Mesenchymal stem cell (in vitro differentiated cells and primary cell): Measurements from ENCODE around the gene ABCA4.
A peak's percentile ranks its signal among the peaks of the same experiment; 100 is the strongest.

ENCODE experiments used
- DNase-seq: peaks from one replicate; pipeline ENCODE4 v3.0.0-alpha.2; 2013
- H2AFZ ChIP-seq: one replicate; pipeline ENCODE4 v1.6.1; 2013; ENCODE audit warnings: low read depth, mild to moderate bottlenecking, control low read depth, inconsistent platforms, low read length, moderate library complexity
- H2AK5ac ChIP-seq: 2 replicates; pipeline ENCODE4 v1.6.1; 2013; ENCODE audit warnings: low read length, moderate library complexity, mild to moderate bottlenecking, inconsistent platforms; ENCODE audit not compliant: severe bottlenecking
- H2BK120ac ChIP-seq: one replicate; pipeline ENCODE4 v1.6.1; 2013; ENCODE audit warnings: low read depth, mild to moderate bottlenecking, inconsistent platforms, low read length, moderate library complexity
- H2BK12ac ChIP-seq, 2 experiments: one replicate each; pipeline ENCODE4 v1.6.1; 2013; ENCODE audit warnings: inconsistent platforms in 2 of 2, low read length in 2 of 2, mild to moderate bottlenecking in 2 of 2, moderate library complexity in 2 of 2, control low read depth in 1 of 2
- H2BK15ac ChIP-seq: one replicate; pipeline ENCODE4 v1.6.1; 2013; ENCODE audit warnings: mild to moderate bottlenecking, low read depth, inconsistent platforms; ENCODE audit not compliant: poor library complexity, severe bottlenecking
- H2BK5ac ChIP-seq: 2 replicates; pipeline ENCODE4 v1.6.1; 2013; ENCODE audit warnings: low read depth, mild to moderate bottlenecking, low read length, control low read depth, inconsistent platforms; ENCODE audit not compliant: poor library complexity, severe bottlenecking
- H3K14ac ChIP-seq, 2 experiments: one replicate each; pipeline ENCODE4 v1.6.1; 2013; ENCODE audit warnings: inconsistent platforms in 2 of 2, low read length in 2 of 2, control low read depth in 1 of 2, mild to moderate bottlenecking in 1 of 2, moderate library complexity in 1 of 2
- H3K18ac ChIP-seq, 2 experiments: one replicate each; pipeline ENCODE4 v1.6.1; 2013; ENCODE audit warnings: inconsistent platforms in 2 of 2, low read length in 2 of 2, control low read depth in 1 of 2, low read depth in 1 of 2, mild to moderate bottlenecking in 1 of 2
- H3K23ac ChIP-seq, 2 experiments: one replicate each; pipeline ENCODE4 v1.6.1; 2013; ENCODE audit warnings: inconsistent platforms in 2 of 2, low read length in 2 of 2, mild to moderate bottlenecking in 2 of 2, moderate library complexity in 2 of 2, control low read depth in 1 of 2
- H3K27ac ChIP-seq: 2 replicates; pipeline ENCODE4 v1.5.1; 2013; ENCODE audit warnings: mild to moderate bottlenecking, moderate library complexity, low read length, control low read depth, inconsistent platforms; ENCODE audit not compliant: poor library complexity, severe bottlenecking
- H3K27me3 ChIP-seq, 2 experiments: 2 replicates each; pipeline versions ENCODE4 v1.6.1 to v1.7.0; 2013; ENCODE audit warnings: low read length in 2 of 2, mild to moderate bottlenecking in 2 of 2, moderate library complexity in 2 of 2, control low read depth in 1 of 2, inconsistent platforms in 1 of 2; ENCODE audit not compliant: control insufficient read depth in 1 of 2, insufficient read depth in 1 of 2
- H3K36me3 ChIP-seq, 2 experiments: 2 replicates each; pipeline versions ENCODE4 v1.6.1 to v1.7.0; 2013; ENCODE audit warnings: low read length in 2 of 2, control low read depth in 1 of 2, inconsistent platforms in 1 of 2, low read depth in 1 of 2, mild to moderate bottlenecking in 1 of 2; ENCODE audit not compliant: insufficient read depth in 2 of 2, control insufficient read depth in 1 of 2
- H3K4ac ChIP-seq, 2 experiments: one replicate each; pipeline ENCODE4 v1.6.1; 2013; ENCODE audit warnings: inconsistent platforms in 2 of 2, low read length in 2 of 2, mild to moderate bottlenecking in 2 of 2, moderate library complexity in 2 of 2, control low read depth in 1 of 2, low read depth in 1 of 2
- H3K4me1 ChIP-seq: 2 replicates; pipeline ENCODE4 v1.6.1; 2013; ENCODE audit warnings: low read depth, low read length, control low read depth; ENCODE audit not compliant: control insufficient read depth, insufficient read depth
- H3K4me2 ChIP-seq: 2 replicates; pipeline ENCODE4 v1.6.1; 2013; ENCODE audit warnings: low read length, mild to moderate bottlenecking, inconsistent platforms; ENCODE audit not compliant: poor library complexity, severe bottlenecking
- H3K4me3 ChIP-seq, 2 experiments: 2 replicates each; pipeline versions ENCODE4 v1.5.1 to v1.7.0; 2013; ENCODE audit warnings: low read length in 2 of 2, mild to moderate bottlenecking in 2 of 2, control low read depth in 1 of 2, low read depth in 1 of 2; ENCODE audit not compliant: insufficient read depth in 1 of 2
- H3K79me1 ChIP-seq: replicated peaks from 2 replicates; pipeline ENCODE4 v1.6.1; 2013; ENCODE audit warnings: mild to moderate bottlenecking, control low read depth, low read length, inconsistent platforms; ENCODE audit not compliant: poor library complexity, severe bottlenecking
- H3K9ac ChIP-seq: 2 replicates; pipeline ENCODE4 v1.7.0; 2013; ENCODE audit warnings: mild to moderate bottlenecking, low read length, moderate library complexity
- H3K9me3 ChIP-seq: 2 replicates; pipeline ENCODE4 v1.7.0; 2013; ENCODE audit warnings: mild to moderate bottlenecking, low read length; ENCODE audit not compliant: control insufficient read depth
- H4K8ac ChIP-seq: one replicate; pipeline ENCODE4 v1.6.1; 2013; ENCODE audit warnings: inconsistent platforms, mild to moderate bottlenecking, low read length, moderate library complexity
- H4K91ac ChIP-seq: one replicate; pipeline ENCODE4 v1.6.1; 2013; ENCODE audit warnings: mild to moderate bottlenecking, low read length, inconsistent platforms
- WGBS: methylation state at CpG from one replicate; pipeline ENCODE4 v1.1.7; 2013; ENCODE audit warnings: mixed read lengths; 5-methylcytosine and 5-hydroxymethylcytosine counted together

ABCA4 gene

GRCh38 chr1:94055459-94056122 is 65.4 kb downstream of the ABCA4 start:
- H3K23ac ChIP-seq, result no peak overlapping the region
- no peak overlapping the region for H3K14ac ChIP-seq
- DNase-seq, result peak; percentile 24
- H4K91ac ChIP-seq, result no peak overlapping the region
- H3K4ac ChIP-seq, result no peak overlapping the region
- no peak overlapping the region for H3K4me2 ChIP-seq
- WGBS, result 73% methylated on average over 4 of the region's 5 CpGs
- no peak overlapping the region for H3K4me3 ChIP-seq
- no peak overlapping the region for H2BK15ac ChIP-seq
- H3K27ac ChIP-seq, result no peak overlapping the region
- no peak overlapping the region for H2BK5ac ChIP-seq
- no peaks in the 10 kb centered on the region for H3K36me3 ChIP-seq
- peaks cover 3% of the 10 kb centered on the region for H3K79me1 ChIP-seq
- H3K27me3 ChIP-seq, result no peaks in the 10 kb centered on the region
- H3K4me1 ChIP-seq, result peaks cover 14% of the 10 kb centered on the region
- H3K9ac ChIP-seq, result no peak overlapping the region
- no peak overlapping the region for H4K8ac ChIP-seq
- no peak overlapping the region for H2BK120ac ChIP-seq
- H2AK5ac ChIP-seq, result peak overlapping the region; percentile 16
- no peak overlapping the region for H2AFZ ChIP-seq
- peak overlapping the region in 1 of 2 experiments; percentile 48 for H3K18ac ChIP-seq
- H2BK12ac ChIP-seq, result no peak overlapping the region
- no peaks in the 10 kb centered on the region for H3K9me3 ChIP-seq

GRCh38 chr1:94050675-94051074 is 70.3 kb downstream of the ABCA4 start:
- 100% methylated on average over 1 of the region's 1 CpG for WGBS
- Histone ChIP-seq H3K9me3 (no peaks in the 10 kb centered on the region), H3K18ac (no peak overlapping the region), H3K4me1 (peaks cover 21% of the 10 kb centered on the region), H4K8ac (no peak overlapping the region), H2AK5ac (peak overlapping the region; percentile 35), H3K27me3 (no peaks in the 10 kb centered on the region), H3K23ac (no peak overlapping the region), H3K4me2 (no peak overlapping the region), H3K4me3 (no peak overlapping the region), H2BK120ac (no peak overlapping the region), H3K14ac (no peak overlapping the region), H3K36me3 (no peaks in the 10 kb centered on the region), H3K4ac (no peak overlapping the region), H3K27ac (no peak overlapping the region), H3K79me1 (peaks cover 5% of the 10 kb centered on the region), H2AFZ (no peak overlapping the region), H2BK15ac (no peak overlapping the region), H2BK5ac (no peak overlapping the region), H3K9ac (peak overlapping the region; percentile 35), H2BK12ac (no peak overlapping the region), H4K91ac (no peak overlapping the region)
- no peak for DNase-seq

GRCh38 chr1:94050254-94050653 is 70.7 kb downstream of the ABCA4 start:
- no peak overlapping the region for H3K14ac ChIP-seq
- no peak overlapping the region for H3K4me3 ChIP-seq
- H3K4me2 ChIP-seq, result no peak overlapping the region
- no peak for DNase-seq
- no peak overlapping the region for H2AFZ ChIP-seq
- H3K23ac ChIP-seq, result no peak overlapping the region
- H3K79me1 ChIP-seq, result peaks cover 4% of the 10 kb centered on the region
- peak overlapping the region; percentile 5 for H3K9ac ChIP-seq
- H4K91ac ChIP-seq, result no peak overlapping the region
- H3K4me1 ChIP-seq, result peaks cover 20% of the 10 kb centered on the region
- 80% methylated on average over 1 of the region's 1 CpG for WGBS
- no peak overlapping the region for H2BK12ac ChIP-seq
- H3K27ac ChIP-seq, result no peak overlapping the region
- no peak overlapping the region for H4K8ac ChIP-seq
- no peaks in the 10 kb centered on the region for H3K27me3 ChIP-seq
- H2BK120ac ChIP-seq, result no peak overlapping the region
- no peaks in the 10 kb centered on the region for H3K36me3 ChIP-seq
- no peak overlapping the region for H2BK15ac ChIP-seq
- no peak overlapping the region for H3K4ac ChIP-seq
- H2BK5ac ChIP-seq, result no peak overlapping the region
- H2AK5ac ChIP-seq, result no peak overlapping the region
- H3K18ac ChIP-seq, result no peak overlapping the region
- no peaks in the 10 kb centered on the region for H3K9me3 ChIP-seq

- 100% methylated on average over 2 of the region's 3 CpGs for WGBS
- Histone ChIP-seq H3K4me3 (no peak overlapping the region), H3K23ac (peak overlapping the region in 1 of 2 experiments; percentile 51)
These were observed 71.2 kb downstream of the ABCA4 start for GRCh38 chr1:94049791-94050190.

More at GRCh38 chr1:94049791-94050190, 71.2 kb downstream of the ABCA4 start:
- Histone ChIP-seq H2BK15ac (no peak overlapping the region), H3K9me3 (no peaks in the 10 kb centered on the region), H3K9ac (peak overlapping the region; percentile 5), H3K79me1 (peaks cover 4% of the 10 kb centered on the region), H3K36me3 (no peaks in the 10 kb centered on the region), H3K18ac (no peak overlapping the region), H3K14ac (no peak overlapping the region), H2BK120ac (no peak overlapping the region), H3K4ac (peak overlapping the region in 1 of 2 experiments; percentile 34), H2AFZ (no peak overlapping the region), H2BK12ac (peak overlapping the region in 1 of 2 experiments; percentile 35), H4K91ac (peak overlapping the region; percentile 3), H3K4me2 (no peak overlapping the region), H4K8ac (peak overlapping the region; percentile 9), H2AK5ac (peak overlapping the region; percentile 15), H3K27me3 (no peaks in the 10 kb centered on the region), H3K27ac (no peak overlapping the region), H3K4me1 (peaks cover 19% of the 10 kb centered on the region), H2BK5ac (peak overlapping the region; percentile 45)
- DNase-seq, result no peak
